ENCODE measurements around the gene RIN3. TPM values are rescaled to one million over a fixed set of nuclear protein-coding genes. Genes with fewer than 3 reads are reported as not detected.

The RIN3 gene
- total RNA-seq, 1 donor from 2014 or later, result 0.22 TPM

GRCh38 chr14:92709340-92710000 is 195.9 kb downstream of the RIN3 start:
- H3K27me3 Mint-ChIP-seq (ENCODE audit: insufficient read depth, low read depth), result no peaks in the 10 kb centered on the region
- DNase-seq (ENCODE audit: low spot score), result no peak
- H3K27ac ChIP-seq, result no peak overlapping the region
- H3K36me3 ChIP-seq, result no peaks in the 10 kb centered on the region
- H3K4me3 Mint-ChIP-seq, result no peak overlapping the region
- no peaks in the 10 kb centered on the region for H3K4me1 ChIP-seq
- H3K9ac ChIP-seq, result no peak overlapping the region
- no peaks in the 10 kb centered on the region for H3K79me2 ChIP-seq (ENCODE audit: low read depth)
- no peaks in the 10 kb centered on the region for H3K27me3 ChIP-seq
- H3F3A ChIP-seq (ENCODE audit: low read depth), result no peaks in the 10 kb centered on the region
- no peak overlapping the region for H3K27ac Mint-ChIP-seq
- no peaks in the 10 kb centered on the region for H4K20me1 ChIP-seq (ENCODE audit: low read depth)
- peaks cover 25% of the 10 kb centered on the region for H3K36me3 Mint-ChIP-seq
- H2AFZ ChIP-seq (replicated peaks), result no peak overlapping the region
- H3K4me3 ChIP-seq, result no peak overlapping the region
- H3K4me1 Mint-ChIP-seq, result no peaks in the 10 kb centered on the region
- no peak overlapping the region for H3K4me2 ChIP-seq
- no peaks in the 10 kb centered on the region for H3K9me3 ChIP-seq (ENCODE audit: low read depth)
- TF ChIP-seq EZH2phosphoT487 (IDR thresholded peaks at IDR 0.05) (no peak), EZH2 (IDR thresholded peaks at IDR 0.05) (no peak), CTCF (IDR thresholded peaks at IDR 0.05) (no peak)
- H3K9me3 Mint-ChIP-seq, result no peaks in the 10 kb centered on the region

- no peaks in the 10 kb centered on the region for H3K27me3 Mint-ChIP-seq (ENCODE audit: insufficient read depth, low read depth)
- no peak overlapping the region for H3K4me3 Mint-ChIP-seq
- TF ChIP-seq EZH2 (IDR thresholded peaks at IDR 0.05) (no peak), CTCF (IDR thresholded peaks at IDR 0.05) (no peak), EZH2phosphoT487 (IDR thresholded peaks at IDR 0.05) (no peak)
- no peaks in the 10 kb centered on the region for H3K4me1 Mint-ChIP-seq
- H3K4me1 ChIP-seq, result no peaks in the 10 kb centered on the region
- H3K4me2 ChIP-seq, result no peak overlapping the region
- no peak overlapping the region for H3K4me3 ChIP-seq
- no peak overlapping the region for H3K9ac ChIP-seq
- no peak overlapping the region for H2AFZ ChIP-seq (replicated peaks)
- no peaks in the 10 kb centered on the region for H3F3A ChIP-seq (ENCODE audit: low read depth)
- peaks cover 22% of the 10 kb centered on the region for H3K36me3 Mint-ChIP-seq
- H3K27ac Mint-ChIP-seq, result no peak overlapping the region
- H3K9me3 ChIP-seq (ENCODE audit: low read depth), result no peaks in the 10 kb centered on the region
- no peaks in the 10 kb centered on the region for H3K79me2 ChIP-seq (ENCODE audit: low read depth)
- no peak for DNase-seq (ENCODE audit: low spot score)
- no peak overlapping the region for H3K27ac ChIP-seq
- no peaks in the 10 kb centered on the region for H3K9me3 Mint-ChIP-seq
- H4K20me1 ChIP-seq (ENCODE audit: low read depth), result no peaks in the 10 kb centered on the region
- H3K36me3 ChIP-seq, result no peaks in the 10 kb centered on the region
- H3K27me3 ChIP-seq, result no peaks in the 10 kb centered on the region
Observed at GRCh38 chr14:92710001-92710341, 196.4 kb downstream of the RIN3 start.

GRCh38 chr14:92711976-92712653 is 198.5 kb downstream of the RIN3 start:
- Mint-ChIP-seq H3K27me3 (ENCODE audit: insufficient read depth, low read depth) (no peaks in the 10 kb centered on the region), H3K4me3 (no peak overlapping the region), H3K36me3 (peaks cover 13% of the 10 kb centered on the region), H3K4me1 (no peaks in the 10 kb centered on the region), H3K9me3 (no peaks in the 10 kb centered on the region), H3K27ac (no peak overlapping the region)
- no peak overlapping the region for H2AFZ ChIP-seq (replicated peaks)
- H3K79me2 ChIP-seq (ENCODE audit: low read depth), result no peaks in the 10 kb centered on the region
- H3K9me3 ChIP-seq (ENCODE audit: low read depth), result no peaks in the 10 kb centered on the region
- H3F3A ChIP-seq (ENCODE audit: low read depth), result no peaks in the 10 kb centered on the region
- H4K20me1 ChIP-seq (ENCODE audit: low read depth), result no peaks in the 10 kb centered on the region
- no peaks in the 10 kb centered on the region for H3K27me3 ChIP-seq
- H3K4me1 ChIP-seq, result no peaks in the 10 kb centered on the region
- TF ChIP-seq EZH2phosphoT487 (IDR thresholded peaks at IDR 0.05), result no peak
- TF ChIP-seq EZH2 (IDR thresholded peaks at IDR 0.05), result no peak
- TF ChIP-seq CTCF (IDR thresholded peaks at IDR 0.05), result no peak
- H3K4me3 ChIP-seq, result no peak overlapping the region
- H3K9ac ChIP-seq, result no peak overlapping the region
- no peak for DNase-seq (ENCODE audit: low spot score)
- no peak overlapping the region for H3K27ac ChIP-seq
- H3K4me2 ChIP-seq, result no peak overlapping the region
- no peaks in the 10 kb centered on the region for H3K36me3 ChIP-seq

Measured in neural progenitor cell (in vitro differentiated cells).